ENCODE data around the gene RASA1.

RASA1 gene

GRCh38 chr5:87390075-87390474 lies 122.4 kb downstream of the RASA1 start:
- no peak for TF ChIP-seq CTCF (IDR thresholded peaks at IDR 0.05)

GRCh38 chr5:87390576-87391199 lies 123.0 kb downstream of the RASA1 start:
- TF ChIP-seq CTCF (IDR thresholded peaks at IDR 0.05), result no peak

DNA sequence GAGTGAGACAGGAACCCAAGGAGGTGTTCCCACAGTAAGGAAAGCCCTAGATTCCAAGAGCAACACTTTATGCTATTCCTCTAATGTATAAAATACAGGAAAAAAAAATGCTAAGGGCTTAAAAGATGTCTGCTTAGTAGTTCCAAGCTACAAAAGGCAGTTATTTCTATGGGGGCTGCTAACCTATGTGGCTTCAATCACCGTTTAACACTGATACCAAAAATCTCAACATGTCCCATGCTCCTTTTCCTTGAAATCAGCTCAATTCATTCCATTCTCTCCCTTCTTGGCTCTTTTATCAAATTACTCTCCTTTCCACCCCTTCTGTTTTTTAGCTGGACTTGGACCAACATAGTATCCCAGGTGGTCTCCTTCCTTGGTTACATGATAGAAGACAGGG lies 124.5 kb downstream of the RASA1 start:
- TF ChIP-seq CTCF (IDR thresholded peaks at IDR 0.05), result no peak

DNA sequence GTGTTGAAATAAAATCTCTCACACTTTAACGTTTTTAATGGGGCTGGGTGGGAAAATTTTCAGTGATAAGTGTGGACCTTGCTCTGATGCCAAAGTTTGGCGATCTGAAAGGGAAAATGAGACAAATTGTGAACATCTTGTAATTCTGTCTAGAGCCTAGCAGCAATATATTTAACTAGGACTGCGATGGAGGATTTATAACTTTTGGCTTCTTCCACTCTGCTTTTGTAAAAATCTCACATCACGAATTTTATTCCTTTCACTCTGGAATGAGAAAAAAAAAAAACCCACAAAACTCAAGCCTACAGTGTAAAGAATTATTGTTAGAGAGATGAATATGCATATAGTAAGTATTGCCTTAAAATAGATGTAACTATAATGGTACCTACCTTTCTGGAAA lies 125.1 kb downstream of the RASA1 start:
- TF ChIP-seq CTCF (IDR thresholded peaks at IDR 0.05), result no peak

GRCh38 chr5:87393331-87393730 lies 125.6 kb downstream of the RASA1 start:
- no peak for TF ChIP-seq CTCF (IDR thresholded peaks at IDR 0.05)

DNA sequence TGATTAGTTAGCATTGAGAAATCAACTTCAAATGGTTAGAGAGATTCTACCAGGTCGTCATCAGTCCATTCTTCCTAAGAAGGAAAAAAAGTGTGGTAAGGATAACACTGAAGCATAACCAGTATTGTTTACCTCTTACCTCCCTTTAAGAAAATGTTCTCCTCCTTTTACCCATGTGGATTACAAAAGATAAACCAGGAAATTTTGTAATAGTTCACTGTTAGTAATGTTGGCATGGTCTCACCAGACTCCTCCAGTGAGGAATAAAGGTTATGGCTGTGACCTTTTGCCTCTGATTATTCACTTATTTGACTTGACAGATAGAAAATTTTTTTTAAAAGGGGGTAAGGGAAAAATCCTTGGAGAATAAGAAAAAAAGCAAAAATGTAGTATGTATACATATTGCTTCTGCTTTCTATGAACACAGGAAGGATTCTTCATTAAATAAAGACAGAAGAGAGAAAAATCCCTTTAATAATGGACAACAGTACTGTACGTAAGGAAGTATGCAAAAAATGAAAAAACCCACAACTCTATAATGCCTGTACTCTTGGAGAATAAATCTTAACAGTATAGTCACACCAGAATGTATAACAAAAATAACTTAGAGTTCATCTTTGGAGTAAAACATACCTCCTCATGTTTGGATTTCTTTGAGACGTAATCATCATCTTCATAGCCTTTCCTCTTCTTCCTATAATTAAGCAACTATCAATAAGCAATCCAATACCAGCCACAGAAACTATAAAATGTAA lies 126.9 kb downstream of the RASA1 start:
- TF ChIP-seq CTCF (IDR thresholded peaks at IDR 0.05), result no peak

DNA sequence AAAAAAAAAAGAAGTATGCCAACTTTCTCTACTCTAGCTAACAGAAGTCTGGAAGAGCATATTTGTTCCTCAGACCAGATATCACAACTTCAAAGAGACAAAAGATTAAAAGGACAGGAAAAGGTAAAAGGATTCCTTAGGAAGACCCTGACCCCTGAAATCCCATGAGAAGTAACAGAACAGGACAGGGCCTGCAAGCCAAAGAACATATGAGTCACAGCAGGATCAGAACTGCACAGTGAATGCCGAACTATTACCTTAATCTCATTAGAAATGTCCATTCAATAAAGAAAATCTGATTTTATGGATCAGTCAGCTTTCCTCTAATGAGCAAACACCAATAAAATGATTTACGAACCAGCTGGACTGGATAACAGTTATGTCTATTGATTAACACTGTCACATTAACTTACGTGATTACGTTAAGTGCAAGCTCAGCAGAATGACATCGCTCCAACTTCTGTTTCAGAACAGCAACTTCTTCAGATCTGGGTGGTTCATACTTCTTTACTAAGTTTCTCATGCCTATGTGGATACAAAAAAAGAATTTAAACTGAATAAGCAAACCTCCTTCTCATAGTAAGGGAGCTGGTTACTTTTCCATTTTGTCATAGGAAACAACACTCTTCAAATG lies 131.4 kb downstream of the RASA1 start:
- TF ChIP-seq CTCF (IDR thresholded peaks at IDR 0.05), result no peak

All from LNCAP (cell line).